Heart left ventricle (tissue), 13 donors: ENCODE data around the gene TMEM82.

Source experiments
- CTCF ChIP-seq, 12 donors: fragments of 200-600 bp; sonication (generic) in 4 of 12; IDR thresholded peaks; one replicate each; pipeline versions ENCODE4 v1.5.0 to v1.8.0; 2018 to 2022; ENCODE audit warnings: antibody characterized with exemption in 12 of 12, mild to moderate bottlenecking in 5 of 12
- POLR2A ChIP-seq, 2 donors: fragments of 450-650 bp; IDR thresholded peaks; one replicate each; pipeline ENCODE4 v1.6.1; 2017; ENCODE audit warnings: antibody characterized with exemption in 2 of 2, mild to moderate bottlenecking in 2 of 2, moderate library complexity in 2 of 2
- donor health status: ischemic (EF 13 %, LVEDD 7.1; RV severe dilation, severe dysfunction).
- donor health status: DM: no; HTN: yes; CAD: no.
- donor health status: DM: no; HTN: no; CAD: no.
- donor health status: ischemic (EF 25% LVEDD 6.9; RV normal size, moderate dysfunction).
- donor health status: ischemic (EF 25% LVEDD 5.7; RV mildly dilated, moderate dysfunction).
- donor health status: ischemic (EF 35%, LVEDD 5.7; RV mildly dilated, moderate dysfunction).
- donor health status: nonischemic (EF 11% LVEDD 7.7; RV severe dilation, severe dysfunction).
- donor health status: DM: yes; HTN: yes; CAD: no.
- donor health status: PGD.
- donor health status: ischemic (EF 29% LVEDD 5.4; RV normal size, mild dysfunction).
- donor health status: nonischemic (EF 23%, LVEDD 6.1; RV moderate dilation, normal function).

DNA sequence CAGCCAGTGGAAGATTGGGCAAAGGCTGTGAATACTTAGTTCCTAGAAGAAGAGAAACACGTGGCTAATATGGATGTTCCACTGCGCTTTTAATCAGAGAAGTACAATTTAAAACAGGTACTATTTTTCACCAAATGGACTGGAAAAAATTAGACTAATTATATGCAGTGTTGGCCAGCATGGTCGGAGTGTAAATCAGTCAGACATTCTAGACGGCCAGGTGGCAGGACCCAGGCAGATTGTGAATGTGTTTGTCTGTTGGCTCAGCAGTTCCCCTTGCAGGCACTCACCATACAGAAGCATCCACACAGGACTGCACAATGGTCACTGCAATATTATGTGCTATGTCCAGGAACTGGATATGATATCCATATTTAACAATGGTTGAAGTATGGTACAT is 30.1 kb upstream of the TMEM82 start:
- TF ChIP-seq CTCF (IDR thresholded peaks at IDR 0.05) (no peak), POLR2A (IDR thresholded peaks at IDR 0.05) (no peak)
